ENCODE data around the gene OSCAR. TPM values are rescaled to one million over a fixed set of nuclear protein-coding genes. Genes with fewer than 3 reads are reported as not detected.
A peak's percentile ranks its signal among the peaks of the same experiment; 100 is the strongest.
"Not testable (repeated sequence)": the region's sequence is repeated elsewhere in the genome, so short reads cannot be mapped to it uniquely, and the experiment has no call there.

The OSCAR gene
- polyA plus RNA-seq, 4 donors = 0.30 to 0.47 (median 0.36) TPM

- DNase-seq (ENCODE audit: low read depth in 4 of 4, low spot score in 2 of 4) = no peak
Observed at GRCh38 chr19:54127688-54128440, 27.3 kb upstream of the OSCAR start.

- DNase-seq (ENCODE audit: low read depth in 4 of 4, low spot score in 2 of 4) = no peak
Observed at GRCh38 chr19:54125713-54126112, 25.1 kb upstream of the OSCAR start.

- DNase-seq (ENCODE audit: low read depth in 4 of 4, low spot score in 2 of 4) = no peak
Observed at GRCh38 chr19:54124393-54124792, 23.8 kb upstream of the OSCAR start.

DNA sequence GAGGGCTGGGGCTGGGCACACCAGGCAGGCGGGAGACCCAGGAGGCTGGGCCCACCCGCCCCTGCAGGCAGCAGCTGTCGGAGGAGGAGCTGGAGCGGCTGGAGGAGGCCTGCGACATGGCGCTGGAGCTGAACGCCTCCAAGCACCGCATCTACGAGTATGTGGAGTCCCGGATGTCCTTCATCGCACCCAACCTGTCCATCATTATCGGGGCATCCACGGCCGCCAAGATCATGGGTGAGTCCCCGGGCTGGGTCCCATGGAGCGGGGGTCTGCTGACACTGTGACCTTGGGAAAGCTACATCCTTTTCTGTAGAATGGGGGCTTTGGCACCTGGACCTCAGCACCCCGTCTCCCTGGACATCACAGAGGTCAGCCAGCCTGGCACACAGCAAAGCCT, 23.1 kb upstream of the OSCAR start:
- DNase-seq (ENCODE audit: low read depth in 4 of 4, low spot score in 2 of 4) = no peak

- DNase-seq (ENCODE audit: low read depth in 4 of 4, low spot score in 2 of 4) = no peak
Observed at GRCh38 chr19:54121259-54121658, 20.7 kb upstream of the OSCAR start.

DNA sequence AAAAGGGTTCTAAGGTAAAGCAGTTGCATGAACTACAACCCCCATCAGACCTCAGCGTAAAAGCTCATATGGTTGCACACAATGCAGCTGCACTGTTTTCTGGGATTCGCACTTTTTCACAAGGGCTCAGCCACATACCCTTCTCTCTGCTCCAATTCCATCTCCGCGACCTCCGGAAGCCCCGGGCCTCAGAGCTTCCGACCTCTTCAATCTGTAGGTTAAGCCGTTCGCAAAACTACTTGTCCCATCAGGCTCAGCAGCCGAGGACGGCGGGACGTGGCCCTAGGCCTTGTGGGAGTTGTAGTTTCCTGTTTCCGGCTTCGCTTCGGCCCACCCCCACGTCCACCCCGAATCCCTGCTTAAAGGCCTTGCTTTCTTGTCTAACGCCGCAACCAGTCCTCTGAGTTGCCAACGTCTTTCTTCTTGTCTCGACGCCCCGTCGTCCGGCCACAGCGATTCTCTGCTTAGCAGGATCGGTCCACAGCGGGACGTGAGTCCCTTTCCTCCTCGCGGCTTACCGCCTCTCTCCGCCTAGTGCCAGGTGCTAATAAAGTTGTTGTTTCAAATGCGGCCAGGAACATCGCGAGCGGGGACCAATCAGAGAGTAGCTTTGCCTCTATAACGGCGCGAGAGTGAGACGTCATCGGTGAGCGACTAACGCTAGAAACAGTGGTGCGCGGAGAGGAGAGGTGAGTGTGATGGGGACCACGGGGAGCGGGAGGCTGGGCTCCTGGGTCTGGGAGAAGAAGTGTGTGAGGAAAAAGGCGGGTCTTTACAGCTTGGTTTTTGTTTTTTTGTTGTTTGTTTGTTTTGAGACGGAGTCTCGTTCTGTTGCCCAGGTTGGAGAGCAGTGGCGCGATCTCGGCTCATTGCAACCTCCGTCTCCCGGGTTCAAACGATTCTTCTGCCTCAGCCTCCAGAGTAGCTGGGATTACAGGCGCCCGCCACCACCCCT, 14.8 kb upstream of the OSCAR start, which contains the start of the genes PRPF31 and TFPT:
Gene PRPF31, plus strand, starts transcription at position 646 of the 955 bp plus-strand sequence. CDS start 2,525 bp downstream, outside the sequence.
Gene TFPT, minus strand, starts transcription at position 549 of the 955 bp plus-strand sequence. Its CDS starts 388 bp downstream, at position 161.
- DNase-seq (ENCODE audit: low read depth in 4 of 4, low spot score in 2 of 4) = peak; percentile 98 to 100 (median 98)

GRCh38 chr19:54114340-54115108, 13.9 kb upstream of the OSCAR start:
- no peak for DNase-seq (ENCODE audit: low read depth in 4 of 4, low spot score in 2 of 4)

DNA sequence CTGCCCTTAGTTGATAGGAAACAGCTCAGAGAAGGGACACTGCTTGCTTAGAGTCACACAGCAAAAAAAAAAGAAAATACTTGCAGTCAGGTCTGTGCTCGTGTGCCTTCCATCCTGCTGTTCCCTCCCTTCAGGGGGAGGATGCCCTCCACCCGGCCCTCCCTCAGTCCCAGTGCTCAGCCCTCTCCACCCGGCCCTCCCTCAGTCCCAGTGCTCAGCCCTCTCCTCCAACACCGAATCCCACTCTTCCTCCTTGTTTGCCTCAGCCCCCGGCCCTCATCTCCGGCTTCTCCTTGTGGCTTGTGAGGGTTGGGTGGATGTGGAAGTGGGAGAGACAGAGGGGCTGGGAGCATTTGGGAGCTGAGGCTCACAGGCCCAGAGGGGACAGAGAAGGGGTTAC, 9.0 kb upstream of the OSCAR start:
- DNase-seq (ENCODE audit: low read depth in 4 of 4, low spot score in 2 of 4) = no peak

- no peak for DNase-seq (ENCODE audit: low read depth in 4 of 4, low spot score in 2 of 4)
Observed at GRCh38 chr19:54108496-54108895, 7.9 kb upstream of the OSCAR start.

DNA sequence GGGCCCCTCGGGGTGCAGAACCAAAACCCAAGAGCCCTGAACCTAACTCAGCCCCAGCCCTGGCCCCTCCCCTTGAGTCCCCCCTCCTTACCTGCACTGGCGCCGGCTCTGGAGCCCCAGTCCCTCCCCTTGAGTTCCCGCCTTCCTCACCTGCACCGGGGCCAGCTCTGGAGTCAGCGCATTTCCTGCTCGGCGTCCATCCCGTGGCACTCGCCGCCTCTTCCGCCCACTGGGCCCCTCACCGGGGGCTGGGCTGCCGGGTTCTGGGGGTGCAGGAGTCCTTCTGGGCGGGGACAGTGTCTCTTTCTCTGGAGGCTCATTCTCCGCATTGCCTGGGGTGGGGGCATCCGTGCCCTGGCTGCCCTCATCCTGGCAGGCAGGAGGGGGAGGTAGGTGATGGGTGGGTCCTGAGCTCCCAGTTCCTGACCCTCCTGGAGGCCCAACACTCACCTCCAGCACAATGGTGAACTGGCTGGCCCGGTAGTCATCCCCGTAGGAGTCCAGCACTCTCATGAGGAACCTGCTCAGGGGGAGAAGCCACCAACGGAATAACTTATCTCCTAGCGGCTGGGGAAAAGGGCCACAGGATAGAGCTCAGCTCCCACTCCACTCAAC, 7.4 kb upstream of the OSCAR start:
- no peak for DNase-seq (ENCODE audit: low read depth in 4 of 4, low spot score in 2 of 4)

- no peak for DNase-seq (ENCODE audit: low read depth in 4 of 4, low spot score in 2 of 4)
Observed at GRCh38 chr19:54106716-54107115, 6.1 kb upstream of the OSCAR start.

DNA sequence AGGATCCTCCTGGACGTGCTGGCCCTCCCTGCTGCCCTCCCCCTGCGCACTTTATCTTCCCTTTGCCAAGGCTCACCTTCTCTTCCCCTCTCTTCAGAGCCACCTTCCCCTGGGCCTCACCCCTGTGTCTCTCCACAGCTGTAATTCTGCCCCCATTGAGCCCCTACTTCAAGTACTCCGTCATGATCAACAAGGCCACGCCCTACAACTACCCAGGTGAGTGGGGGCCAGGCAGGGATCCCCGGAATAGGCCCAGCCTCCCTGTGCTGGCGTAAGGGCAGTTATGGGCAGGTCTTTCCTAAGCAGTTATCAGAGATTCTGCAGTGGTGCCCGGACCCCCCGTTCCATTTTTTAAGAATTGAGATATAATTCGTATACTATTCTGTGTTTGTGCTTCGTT, 5.2 kb upstream of the OSCAR start:
- no peak for DNase-seq (ENCODE audit: low read depth in 4 of 4, low spot score in 2 of 4)

- no peak for DNase-seq (ENCODE audit: low read depth in 4 of 4, low spot score in 2 of 4)
Observed at GRCh38 chr19:54104998-54105715, 4.6 kb upstream of the OSCAR start.

- peak; percentile 87 to 98 (median 95) for DNase-seq (ENCODE audit: low read depth in 4 of 4, low spot score in 2 of 4)
Observed at GRCh38 chr19:54102421-54103169, 2.0 kb upstream of the OSCAR start, which contains the start of gene NDUFA3. TSS of gene NDUFA3 (plus strand) at chr19:54102855. CDS start at chr19:54102879, 24 bp downstream.

DNA sequence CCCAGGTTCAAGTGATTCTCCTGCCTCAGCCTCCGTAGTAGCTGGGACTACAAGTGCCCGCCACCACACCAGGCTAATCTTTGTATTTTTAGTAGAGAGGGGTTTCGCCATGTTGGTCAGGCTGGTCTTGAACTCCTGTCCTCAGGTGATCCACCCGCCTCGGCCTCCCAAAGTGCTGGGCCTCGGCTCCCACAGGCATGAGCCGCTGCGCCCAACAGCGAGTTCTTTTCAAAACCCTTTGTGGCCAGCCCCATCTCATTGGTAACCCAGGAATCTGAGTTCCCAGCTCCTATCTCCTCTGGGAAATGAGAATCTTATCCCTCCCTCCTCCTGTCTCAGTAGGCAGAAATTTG, 724 bp downstream of the OSCAR start:
- DNase-seq (ENCODE audit: low read depth in 4 of 4, low spot score in 2 of 4) = not testable (repeated sequence)

- DNase-seq (ENCODE audit: low read depth in 4 of 4, low spot score in 2 of 4) = no peak
Observed at GRCh38 chr19:54099190-54099902, 1.3 kb downstream of the OSCAR start.

DNA sequence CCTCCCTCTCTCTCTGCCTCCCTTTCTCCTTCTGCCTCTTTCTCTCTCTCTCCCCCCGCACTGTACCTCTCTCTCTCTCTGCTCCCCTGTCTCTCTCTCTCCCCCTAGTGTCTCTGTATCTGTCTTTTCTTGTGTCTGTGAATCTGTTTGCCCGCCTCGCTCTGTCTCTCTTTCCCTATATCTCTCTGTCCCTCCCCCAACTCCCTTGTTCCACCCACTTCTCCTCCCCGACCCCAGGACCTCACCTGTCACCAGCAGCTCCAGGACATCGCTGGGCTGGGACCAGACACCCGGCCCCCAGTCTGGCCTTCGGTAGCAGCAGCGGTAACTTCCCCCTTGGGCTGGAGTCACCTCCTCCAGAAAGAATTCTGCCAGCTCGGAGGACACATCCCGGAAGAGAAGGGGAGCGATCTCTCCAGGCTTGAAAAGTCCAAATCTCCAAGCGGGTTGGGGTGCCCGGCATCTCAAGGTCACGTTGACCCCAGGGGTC, 3.9 kb downstream of the OSCAR start:
- no peak for DNase-seq (ENCODE audit: low read depth in 4 of 4, low spot score in 2 of 4)

All from left renal cortex interstitium (tissue), 4 donors.